HPDE6-E6E7 (cell line): ENCODE measurements around the gene PRKAG1.

ENCODE experiments used
- DNase-seq: peaks from one replicate; pipeline ENCODE4 v3.0.0; 2011; ENCODE audit warnings: missing footprints; ENCODE audit errors: extremely low spot score

PRKAG1 gene

DNA sequence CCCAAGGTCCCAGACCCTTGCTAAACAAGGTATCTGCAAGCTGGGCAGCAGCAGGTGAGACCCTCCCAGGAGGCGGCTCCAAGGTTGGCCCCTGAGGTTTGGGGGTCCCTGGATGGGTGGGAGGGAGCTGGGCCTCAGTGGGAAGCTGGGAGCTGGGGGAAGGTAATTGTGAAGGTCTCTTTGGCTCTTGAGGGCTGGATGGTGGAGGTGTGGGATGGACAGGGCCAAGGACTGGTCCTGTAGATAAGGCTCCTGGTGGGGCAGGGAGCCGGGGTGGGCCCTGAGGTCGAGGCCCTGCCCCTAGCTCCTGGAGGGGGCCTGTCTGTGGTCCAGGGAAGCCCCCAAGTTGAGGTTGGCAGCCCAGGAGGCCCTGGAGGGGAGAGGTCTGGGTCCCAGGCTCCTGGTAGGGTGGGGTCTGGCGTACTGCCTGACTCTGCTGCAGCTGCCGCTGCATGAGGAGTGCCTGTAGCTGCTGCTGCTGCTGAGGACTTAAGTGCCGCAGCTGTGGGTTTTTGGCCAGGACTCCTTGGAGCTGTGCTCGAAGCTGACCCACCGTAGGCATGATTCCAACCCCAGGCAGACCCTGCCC, 13.1 kb upstream of the PRKAG1 start:
- no peak for DNase-seq

DNA sequence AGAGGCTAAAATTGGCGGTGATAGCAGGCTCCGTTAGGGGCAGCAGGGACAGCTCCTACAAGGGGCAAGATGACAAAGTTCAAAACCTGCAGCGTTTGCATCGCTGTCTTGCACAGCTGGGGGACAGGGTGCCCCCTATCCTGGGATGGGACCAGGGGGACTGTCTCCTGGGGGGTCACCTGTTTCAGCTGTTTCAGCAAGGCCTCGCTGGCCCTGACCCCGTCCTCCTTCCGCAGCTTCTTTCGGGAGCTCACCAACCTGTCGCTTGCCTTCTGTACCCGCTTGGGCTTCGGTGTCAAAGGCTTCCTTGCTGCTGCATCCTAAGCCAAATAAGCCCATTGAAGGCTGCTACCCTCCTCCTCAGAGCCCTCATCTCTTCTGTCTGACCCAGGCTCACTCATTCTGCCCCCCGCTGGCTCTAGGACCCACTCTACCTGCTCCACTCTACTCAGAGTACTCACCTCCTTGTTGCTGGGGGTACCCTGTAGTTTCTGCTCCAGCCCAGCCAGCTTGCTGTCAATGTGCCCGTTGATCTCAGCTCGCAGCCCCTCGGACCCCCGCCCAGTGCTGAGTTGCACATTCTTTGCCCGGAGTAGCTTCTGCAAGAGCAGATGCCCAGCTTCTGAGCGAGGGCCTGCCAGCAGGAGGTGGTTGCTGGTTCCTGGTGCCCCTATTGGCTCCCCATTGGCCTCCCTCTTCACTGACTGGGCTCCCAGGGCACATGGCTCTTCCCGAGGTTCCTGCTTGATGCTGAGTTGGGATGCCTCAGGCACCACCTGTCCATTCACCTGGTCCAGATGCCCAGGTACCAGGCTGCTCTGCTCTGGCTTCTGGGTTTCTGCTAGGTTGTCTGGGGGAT, 12.4 kb upstream of the PRKAG1 start:
- no peak for DNase-seq

DNA sequence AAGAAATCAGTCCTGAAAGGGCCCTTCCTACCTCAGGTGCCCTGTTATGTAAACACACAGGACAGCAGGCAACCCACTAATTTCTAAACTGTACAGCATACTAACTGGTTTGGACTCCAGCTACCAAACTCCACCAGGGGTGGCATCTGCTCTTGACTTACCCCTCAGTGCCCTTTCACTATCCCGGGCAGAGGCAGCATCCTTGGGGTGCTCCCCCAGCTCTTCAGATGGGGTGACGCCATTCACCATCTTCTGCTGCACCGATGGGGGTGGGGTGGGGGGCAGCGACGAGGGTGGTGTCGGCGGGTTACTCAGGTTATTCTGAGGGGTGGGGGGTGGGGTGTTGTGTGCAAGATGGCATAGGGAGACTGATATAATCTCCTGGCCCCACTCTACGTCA, 11.5 kb upstream of the PRKAG1 start:
- DNase-seq = no peak

DNA sequence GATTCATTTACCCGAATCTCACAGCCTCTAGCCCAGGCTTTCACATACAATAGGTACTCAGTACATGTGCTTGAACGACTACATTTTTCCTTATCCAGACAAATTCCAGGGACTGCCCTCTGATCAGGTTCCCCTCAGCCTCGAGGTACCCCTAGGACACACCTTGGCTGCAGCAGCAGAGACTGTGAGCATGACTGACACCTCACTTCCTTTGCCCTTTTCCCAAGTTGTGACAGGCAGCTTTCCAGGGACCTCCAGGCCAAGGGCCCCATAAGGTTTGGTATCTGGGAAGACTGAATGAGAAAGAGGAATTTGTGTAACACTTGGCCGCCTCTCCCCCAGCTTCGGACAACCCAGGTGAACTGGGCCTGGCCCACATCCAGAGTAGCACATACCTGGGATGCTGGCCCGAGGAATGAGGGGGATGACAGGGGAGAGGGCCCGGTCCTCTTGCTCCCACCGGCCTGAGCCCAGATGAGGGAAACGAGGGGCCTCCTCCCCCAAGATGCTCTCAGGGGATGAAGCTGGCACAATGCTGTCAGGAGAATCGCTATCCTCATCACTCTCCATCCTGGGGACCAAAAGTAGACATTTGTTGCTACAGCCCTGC, 10.2 kb upstream of the PRKAG1 start:
- no peak for DNase-seq

- DNase-seq = no peak
Measured at GRCh38 chr12:49027846-49028555, 9.4 kb upstream of the PRKAG1 start.

- no peak for DNase-seq
Measured at GRCh38 chr12:49026678-49027480, 8.3 kb upstream of the PRKAG1 start.

DNA sequence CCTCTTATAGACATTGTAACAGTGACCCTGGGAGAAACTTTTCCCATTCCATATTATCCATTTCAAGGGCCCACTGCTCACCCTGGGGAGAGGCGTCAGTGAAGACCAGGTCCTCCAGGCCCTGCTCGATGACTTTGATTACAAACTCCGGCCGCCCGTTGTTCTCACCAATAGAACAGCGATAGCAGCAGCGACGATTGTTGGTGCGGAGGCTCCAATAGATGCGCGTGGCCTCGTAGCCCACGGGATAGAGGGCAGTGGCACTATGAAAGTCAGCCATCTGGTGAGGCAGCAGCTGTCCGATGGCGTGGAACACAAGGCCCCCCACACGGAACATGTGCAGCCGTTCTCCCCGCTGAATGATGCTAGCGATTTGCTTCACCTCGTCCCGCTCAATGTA, 7.5 kb upstream of the PRKAG1 start:
- no peak for DNase-seq

DNA sequence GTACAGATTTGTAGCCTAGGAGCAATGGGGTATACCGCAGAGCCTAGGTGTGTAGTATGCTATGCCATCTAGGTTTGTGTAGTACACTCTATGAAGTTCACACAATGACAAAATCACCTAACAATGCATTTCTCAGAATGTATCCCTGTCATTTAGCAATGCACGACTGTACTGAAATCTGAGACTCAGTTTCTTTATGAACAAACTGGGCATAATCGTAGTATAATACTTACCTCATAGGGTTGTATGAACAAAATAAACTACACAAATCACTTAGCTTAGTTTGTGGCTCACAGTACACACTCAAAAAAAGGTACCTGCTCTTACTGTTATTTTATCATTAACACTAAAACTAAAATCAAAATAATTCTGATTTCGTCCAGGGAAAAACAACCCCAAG, 6.9 kb upstream of the PRKAG1 start:
- no peak for DNase-seq

DNA sequence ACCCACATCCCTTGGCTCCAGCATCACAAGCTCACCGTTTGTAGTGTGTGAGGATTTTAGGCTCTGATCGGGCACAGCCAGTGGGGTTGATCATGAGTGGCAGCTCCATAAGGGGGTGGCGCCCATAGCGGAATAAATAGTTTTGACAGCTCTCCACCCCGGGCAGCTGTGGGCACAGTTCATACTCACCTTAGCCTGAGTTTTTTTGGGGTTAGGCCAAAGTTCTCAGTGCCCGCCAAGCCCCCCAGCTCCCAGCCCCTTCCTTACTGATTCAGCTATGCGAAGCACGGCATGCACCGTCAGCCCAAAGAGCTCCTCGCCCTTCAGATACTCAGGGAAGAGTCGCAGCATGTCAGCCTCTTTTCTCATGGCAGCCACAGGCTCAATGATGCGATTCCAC, 6.0 kb upstream of the PRKAG1 start:
- DNase-seq = no peak

DNA sequence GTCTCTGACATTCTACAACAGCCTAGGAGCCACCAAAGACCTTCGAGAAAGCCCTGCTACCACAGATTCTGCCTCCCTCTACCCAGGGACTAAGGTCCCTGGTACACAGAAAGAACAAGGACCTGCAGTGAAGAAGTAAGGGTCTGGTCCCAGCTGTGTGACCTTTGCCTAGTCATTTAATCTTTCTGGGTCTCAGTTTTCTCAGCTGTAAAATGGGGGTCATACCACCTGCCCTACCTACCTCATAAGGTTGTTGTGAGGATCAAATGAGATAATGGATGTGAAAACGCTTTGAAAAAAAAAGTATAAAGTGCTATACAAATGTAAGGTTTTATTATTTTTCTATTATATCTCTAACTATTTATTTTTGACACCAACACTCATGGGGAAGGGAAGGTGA, 5.2 kb upstream of the PRKAG1 start:
- DNase-seq = no peak

- DNase-seq = no peak
Measured at GRCh38 chr12:49022558-49023178, 4.1 kb upstream of the PRKAG1 start.

DNA sequence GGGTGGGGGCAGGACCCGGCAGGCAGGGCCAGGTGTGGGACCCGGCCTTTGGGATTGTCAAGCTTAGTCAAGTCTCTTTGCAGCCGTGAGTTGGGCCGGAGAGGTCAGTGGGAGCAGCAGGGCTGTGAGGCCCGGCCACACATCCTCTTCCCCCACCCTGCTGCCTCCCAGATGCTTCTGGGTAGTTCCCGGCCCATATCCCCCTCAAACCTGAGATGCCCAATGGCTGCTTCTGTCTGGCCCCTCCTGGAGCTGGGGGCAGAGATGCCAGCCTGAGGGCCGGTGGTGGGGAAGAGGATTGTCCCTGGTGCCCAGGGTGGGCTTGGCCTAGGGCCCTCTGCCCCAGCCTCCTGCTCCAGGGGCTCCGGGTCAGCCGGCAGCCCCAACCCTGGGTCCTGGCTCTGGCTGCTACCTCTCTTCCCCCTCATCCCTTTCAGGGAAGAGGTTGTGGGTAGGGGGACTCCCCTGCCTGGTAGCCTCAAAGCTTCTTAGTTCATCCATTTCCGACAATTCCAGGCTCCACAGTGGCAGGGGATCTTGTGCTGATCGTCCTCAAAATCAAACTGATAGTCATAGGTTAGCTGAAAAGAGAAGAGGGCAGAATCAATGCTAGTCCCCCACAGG, 2.8 kb upstream of the PRKAG1 start:
- no peak for DNase-seq

- DNase-seq = no peak
Measured at GRCh38 chr12:49020441-49020840, 1.9 kb upstream of the PRKAG1 start.

DNA sequence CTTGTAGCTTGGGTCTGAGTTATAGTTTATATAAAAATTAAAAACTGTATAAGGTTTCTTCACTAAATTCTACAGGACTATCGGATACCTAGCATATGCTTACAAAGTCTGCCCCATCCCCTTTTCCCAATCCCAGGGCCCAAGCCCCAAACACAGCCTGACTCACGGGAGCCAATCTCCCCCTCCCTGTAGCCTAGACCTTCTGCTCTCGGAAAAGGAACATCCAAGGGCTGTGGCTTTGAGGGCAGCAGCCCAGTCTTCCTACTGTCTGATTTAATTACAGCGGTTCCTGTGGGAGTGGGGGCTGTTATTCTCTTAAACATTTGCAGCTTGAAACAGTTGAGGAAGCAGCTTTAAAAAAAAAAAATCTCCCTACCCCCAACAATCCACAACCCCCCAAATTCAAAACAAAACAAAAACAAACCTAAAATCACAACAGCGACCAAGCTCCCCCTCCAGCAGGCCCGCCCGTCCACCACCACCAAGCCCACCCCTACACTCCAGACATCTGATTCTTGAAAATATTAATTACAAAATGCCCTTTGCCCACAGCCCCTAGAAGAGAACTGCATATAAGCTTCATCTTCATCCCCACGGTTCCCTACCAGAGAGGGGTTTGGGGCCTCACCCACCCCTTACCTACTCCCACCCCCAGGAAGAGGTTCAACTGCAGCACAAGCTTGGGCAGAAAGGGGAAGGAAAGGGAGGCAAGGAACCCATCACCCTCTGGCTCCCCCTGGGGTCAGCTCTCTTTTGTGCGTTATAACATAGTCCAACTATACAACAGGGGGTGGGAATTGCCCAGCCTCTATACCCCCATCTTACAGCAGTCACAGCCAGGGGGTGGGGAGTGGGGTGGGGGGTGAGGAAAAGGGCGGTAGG, 1.1 kb upstream of the PRKAG1 start:
- DNase-seq = peak; percentile 60

DNA sequence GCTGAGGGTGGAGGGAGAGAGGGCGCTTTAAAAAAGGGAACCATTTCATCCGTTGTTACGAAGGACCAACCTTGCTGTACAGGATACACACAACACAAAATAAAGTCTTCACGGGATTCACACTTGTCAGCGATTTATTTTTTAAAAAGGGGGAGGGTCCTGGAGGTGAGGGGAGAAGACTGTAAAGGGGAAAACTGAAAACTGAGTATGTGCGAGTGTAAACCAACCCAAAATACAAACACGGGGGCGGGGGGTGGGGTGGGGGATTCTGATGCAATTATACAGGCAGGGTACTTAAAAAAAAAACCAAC, 499 bp upstream of the PRKAG1 start:
- no peak for DNase-seq

DNA sequence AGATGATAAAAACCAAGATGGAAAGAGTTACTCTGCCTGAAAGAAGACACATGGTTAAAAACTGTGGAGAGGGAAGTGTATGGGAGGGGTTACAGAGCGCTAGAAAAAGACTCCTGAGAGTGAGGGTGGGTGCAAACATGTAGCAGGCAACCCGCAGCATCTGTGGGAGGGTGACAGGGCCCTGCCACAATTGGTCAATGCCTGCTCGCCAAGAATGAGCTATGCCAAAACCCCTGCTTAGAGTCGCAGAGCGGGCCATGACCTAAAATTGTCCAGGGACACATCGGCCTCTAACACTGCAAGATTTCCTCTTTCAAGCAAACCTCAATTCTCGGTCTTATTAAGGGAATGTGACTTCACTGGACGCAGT, 700 bp downstream of the PRKAG1 start:
- no peak for DNase-seq

GRCh38 chr12:49015196-49015595, 3.4 kb downstream of the PRKAG1 start:
- DNase-seq = no peak

GRCh38 chr12:49014547-49014946, 4.0 kb downstream of the PRKAG1 start:
- no peak for DNase-seq

DNA sequence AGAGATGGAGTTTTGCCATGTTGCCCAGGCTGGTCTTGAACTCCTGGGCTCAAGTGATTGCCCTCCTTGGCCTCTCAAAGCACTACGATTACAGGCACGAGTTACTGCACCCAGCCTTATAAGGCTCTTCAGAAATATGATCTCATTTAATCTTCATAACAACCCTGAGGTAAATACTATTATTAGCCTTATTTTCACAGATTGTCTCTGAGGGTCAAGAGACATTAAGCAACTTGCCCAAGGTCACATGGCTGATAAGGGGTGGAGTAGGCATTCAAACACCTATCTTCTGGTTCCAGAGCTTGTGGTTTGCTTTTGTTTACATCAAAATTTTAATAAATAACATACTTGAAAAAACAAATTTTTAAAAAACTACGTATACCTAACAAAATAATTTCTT, 5.1 kb downstream of the PRKAG1 start:
- no peak for DNase-seq

- DNase-seq = no peak
Measured at GRCh38 chr12:49012739-49013138, 5.8 kb downstream of the PRKAG1 start.
